Pulmonary artery endothelial cell (primary cell): ENCODE data around the gene CPN1. TPM values are rescaled to one million over a fixed set of nuclear protein-coding genes. Genes with fewer than 3 reads are reported as not detected.
"Not testable (repeated sequence)": the region's sequence is repeated elsewhere in the genome, so short reads cannot be mapped to it uniquely, and the experiment has no call there.

Experiments used
- DNase-seq: peaks from one replicate; pipeline ENCODE4 v3.0.0-alpha.2; 2011; ENCODE audit warnings: low read depth, low spot score
- total RNA-seq: library from RNA; depleted of rRNA; stranded (reverse); fragments of >200 nt; gene quantifications from 2 replicates; pipeline ENCODE4 v1.2.3, GENCODE V29; 2014

The CPN1 gene
- total RNA-seq, 1 donor from 2014 or later, result not detected

GRCh38 chr10:100082276-100082675 lies 607 bp upstream of the CPN1 start:
- not testable (repeated sequence) for DNase-seq

DNA sequence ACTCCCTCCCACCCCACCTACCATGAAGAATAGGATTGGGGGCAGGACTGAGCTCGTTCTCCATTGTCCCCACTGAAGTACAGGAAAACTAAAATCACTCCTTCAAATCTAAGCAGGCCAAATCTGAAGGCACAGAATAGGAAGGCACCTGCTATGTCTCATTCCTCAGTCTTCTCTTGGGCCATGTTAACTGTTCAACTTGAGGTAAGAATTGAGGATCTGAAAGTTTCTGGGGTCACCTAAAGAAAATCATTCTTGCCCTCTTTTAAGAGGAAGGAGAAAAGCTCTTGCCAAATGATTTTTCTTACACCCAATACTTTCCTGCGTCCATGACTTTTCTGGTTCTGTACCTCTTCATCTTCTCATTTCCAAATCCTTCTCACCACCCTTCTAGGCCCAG lies 4.9 kb downstream of the CPN1 start:
- no peak for DNase-seq

DNA sequence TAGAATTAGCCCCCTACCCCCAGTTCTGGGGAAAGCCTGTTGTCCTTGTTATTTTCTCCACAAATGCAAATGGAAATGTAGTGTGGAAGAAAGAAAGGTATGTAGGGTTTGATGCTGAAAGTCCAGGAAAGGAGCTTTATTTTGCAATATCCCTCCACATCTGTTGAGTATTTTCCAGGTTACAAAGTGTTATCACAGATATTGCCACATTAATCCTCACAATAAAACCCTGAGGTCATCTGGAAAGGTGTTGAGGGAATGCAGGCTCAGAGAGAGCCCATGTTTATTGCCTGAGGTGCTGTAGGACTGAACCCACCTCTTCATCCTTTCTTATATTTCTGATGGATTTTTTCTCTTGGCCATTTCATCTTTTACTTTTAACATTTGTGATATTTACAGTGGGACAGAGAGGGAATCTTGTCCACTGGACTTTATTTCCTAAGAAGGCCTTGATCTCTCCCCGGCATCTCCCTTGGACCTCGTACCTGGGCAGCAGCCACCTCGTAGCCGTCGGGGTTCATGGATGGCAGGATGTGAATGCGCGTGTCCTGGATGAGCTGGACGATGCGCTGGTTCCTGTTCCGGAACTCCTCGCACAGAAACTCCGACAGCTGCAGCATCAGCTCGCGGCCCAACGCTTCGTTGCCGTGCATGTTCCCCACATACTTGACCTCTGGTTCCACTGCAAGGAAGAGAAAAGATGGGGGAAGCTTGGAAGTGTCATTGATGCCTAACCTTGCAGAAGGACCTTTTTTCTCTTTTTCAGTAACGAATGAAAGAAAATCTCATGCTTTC lies 6.0 kb downstream of the CPN1 start:
- DNase-seq, result no peak

GRCh38 chr10:100072514-100072913 lies 9.2 kb downstream of the CPN1 start:
- no peak for DNase-seq

GRCh38 chr10:100071529-100071928 lies 10.1 kb downstream of the CPN1 start:
- no peak for DNase-seq

GRCh38 chr10:100067466-100067865 lies 14.2 kb downstream of the CPN1 start:
- DNase-seq, result no peak

DNA sequence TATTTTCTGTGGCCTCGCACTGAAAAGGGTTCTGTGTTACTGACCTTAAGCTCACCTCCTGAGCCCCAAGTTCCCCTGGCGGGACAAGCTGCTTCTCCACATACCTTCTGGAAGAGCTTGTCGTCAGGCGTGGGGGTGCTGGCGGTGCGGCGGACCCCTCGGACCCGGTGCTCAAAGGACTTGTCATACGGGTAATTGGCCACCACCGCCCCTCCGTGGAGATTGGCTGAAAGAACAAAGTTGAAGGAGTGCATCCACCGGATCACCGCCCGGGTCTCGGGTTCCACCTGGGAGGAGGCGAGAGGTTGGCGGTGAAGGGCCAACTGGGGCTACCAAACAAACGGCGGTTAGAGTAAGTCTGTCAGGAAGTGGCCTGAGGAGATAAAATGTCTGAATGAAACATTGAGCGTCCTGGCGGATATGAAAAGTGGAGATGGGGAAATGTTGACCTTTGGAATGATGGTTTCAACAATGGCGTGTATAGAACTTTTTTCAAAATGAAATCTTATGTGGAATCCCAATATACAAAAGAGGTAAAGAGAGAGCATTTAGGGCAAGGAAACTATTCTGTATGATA lies 16.5 kb downstream of the CPN1 start:
- no peak for DNase-seq

DNA sequence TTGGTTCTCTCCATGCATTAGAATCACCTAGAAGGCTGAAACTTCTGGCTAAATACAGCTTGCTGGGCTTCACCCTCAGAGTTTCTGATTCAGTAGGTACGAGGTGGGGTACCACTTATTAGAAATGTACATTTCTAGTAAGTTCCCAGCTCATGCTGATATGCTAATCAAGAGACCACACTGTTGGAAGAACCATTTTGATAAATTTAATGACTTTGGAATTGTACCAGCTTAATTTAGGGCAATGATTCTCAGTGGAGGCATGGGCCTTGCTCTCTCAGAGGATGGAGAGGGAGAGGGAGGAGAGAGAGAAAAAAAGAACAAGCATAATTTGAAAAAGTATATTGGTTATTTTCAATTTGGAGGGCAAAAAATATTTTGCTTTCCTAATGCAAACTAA lies 20.3 kb downstream of the CPN1 start:
- DNase-seq, result no peak

DNA sequence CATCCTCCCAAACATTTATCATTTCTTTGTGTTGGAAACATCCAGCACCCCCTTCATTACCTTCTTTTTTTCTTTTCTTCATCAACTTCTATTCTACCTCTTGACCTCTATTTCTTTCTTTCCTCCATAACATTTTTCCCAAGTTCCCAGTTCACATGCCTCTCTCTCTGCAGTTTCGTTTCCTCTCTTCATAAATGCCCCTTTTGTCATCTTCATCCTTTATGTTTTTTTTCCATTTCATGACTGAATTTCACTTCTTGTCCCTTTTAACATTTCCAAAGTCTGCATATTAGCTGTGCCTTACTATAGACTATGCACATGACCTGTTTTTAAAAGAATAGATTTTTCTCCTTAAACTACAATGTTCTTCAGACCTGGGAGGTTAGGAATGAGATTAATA lies 23.7 kb downstream of the CPN1 start:
- DNase-seq, result no peak

- DNase-seq, result no peak
These were observed 27.8 kb downstream of the CPN1 start for GRCh38 chr10:100053686-100054460.

DNA sequence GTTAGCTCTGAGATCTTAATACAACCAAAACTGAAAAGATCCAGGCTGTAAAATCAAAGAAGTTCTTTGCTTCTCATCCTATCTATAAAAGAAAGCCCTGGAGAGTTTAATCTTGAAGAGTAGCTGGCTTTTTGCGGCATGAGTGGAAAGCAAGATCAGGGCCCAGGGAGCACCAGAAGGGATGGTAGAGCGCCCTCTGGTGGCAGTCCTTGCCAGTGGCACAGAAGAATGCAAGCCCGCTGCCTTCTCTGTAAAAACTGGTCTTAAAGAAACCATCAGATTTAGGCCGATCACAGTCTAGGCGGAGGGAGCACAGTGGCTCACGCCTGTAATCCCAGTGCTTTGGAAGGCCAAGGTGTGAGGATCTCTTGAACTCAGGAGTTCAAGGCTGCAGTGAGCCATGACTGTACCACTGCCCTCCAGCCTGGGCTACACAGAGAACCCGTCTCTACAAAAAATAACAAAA lies 35.6 kb downstream of the CPN1 start:
- DNase-seq, result peak; percentile 63

GRCh38 chr10:100045592-100045991 lies 36.1 kb downstream of the CPN1 start:
- no peak for DNase-seq

DNA sequence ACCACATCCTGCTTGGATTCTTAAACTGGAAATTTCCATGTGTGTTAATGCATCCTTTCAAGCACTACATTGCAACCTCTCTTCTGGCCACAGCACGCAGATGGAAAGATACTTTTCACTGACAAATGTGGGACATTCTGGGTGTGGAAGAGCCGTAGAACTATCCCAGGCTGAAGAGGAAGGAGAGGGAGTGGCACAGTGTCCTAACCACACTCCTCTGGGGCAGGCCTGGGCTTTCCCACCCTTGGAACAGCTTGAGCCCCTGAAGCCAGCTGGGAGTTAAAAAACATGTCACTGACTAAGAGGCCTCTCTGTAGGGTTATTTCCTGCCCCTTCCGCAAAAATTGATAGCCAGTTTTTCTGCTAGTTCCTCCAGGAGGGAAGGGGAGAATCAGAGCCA lies 37.9 kb downstream of the CPN1 start:
- DNase-seq, result no peak

GRCh38 chr10:100043344-100043743 lies 38.3 kb downstream of the CPN1 start:
- no peak for DNase-seq

DNA sequence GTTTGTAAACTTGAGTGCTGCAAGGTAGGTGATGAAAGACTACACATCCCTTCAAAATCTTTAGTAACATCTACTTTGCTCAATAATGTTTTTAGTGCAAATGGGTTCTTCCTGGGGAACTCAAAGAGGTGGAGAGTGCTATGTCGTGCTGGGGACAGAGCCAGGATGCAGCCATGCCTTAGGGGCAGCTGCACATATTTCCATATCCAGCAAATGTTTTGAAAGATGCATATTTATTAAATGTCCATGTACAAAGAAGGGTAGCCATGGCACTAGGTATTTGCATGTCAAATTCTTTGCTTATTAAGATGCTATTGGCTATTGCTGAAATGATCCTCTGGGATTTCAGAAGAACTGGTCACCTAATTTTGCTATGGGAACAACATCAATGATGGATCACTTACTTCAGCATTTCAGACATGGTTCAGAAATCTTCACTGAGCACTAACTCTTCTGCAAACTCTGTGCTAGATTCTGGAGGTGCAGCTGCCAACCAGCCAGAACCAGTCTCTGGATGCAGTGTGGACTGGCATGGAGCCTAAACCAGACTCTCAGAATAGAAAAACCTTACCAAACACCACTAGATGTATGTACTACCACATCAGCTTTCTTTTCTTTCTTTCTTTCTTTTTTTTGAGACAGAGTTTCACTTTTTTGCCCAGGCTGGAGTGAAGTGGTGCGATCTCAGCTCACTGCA lies 40.2 kb downstream of the CPN1 start:
- no peak for DNase-seq

DNA sequence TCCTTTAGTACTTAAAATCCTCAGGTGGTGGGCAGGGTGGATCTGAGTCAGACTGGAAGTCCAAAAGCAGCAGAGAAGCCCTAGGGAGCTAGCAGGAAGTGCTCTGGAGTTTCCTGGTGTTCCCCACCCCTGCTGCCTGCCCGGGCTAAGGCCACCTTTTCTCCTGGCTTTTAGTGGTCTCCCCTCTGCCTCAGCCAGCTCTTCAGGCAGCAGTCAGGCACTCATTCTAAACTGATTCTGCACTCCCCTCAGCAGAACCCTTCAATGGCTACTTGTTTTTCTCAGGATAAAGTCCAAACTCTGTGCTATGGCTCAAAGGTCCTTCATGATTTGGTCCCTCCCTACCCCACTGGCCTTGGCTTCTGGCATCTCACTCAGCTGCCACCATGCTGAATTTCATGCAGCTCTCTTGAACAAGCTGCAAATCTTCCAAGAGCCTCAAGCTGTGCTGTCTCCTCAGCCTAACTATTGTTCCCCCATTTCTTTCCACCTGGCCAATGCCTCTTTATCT lies 43.1 kb downstream of the CPN1 start:
- DNase-seq, result no peak

DNA sequence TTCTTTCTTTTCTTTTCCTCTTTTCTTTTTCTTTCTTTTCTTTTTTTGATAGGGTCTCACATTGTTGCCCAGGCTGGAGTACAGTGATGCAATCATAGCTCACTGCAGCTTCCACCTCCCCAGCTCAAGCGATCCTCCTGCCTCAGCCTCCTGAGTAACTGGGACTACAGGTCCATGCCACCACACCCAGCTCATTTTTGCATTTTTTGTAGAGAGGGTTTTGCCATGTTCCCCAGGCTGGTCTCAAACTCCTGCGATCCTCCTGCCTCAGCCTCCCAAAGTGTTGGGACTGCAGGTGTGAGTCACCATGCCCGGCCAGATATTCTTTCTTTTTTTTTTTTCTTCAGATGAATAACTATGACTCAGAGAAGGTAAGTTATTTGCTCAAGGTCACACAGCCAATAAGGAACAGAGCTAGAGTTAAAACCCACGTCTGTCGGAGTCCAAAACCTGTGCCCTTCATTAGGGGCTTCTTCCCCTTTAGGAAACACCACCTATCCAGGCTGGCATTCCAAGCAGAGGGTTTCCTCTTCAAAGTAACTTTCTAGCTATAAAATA lies 43.8 kb downstream of the CPN1 start:
- no peak for DNase-seq

GRCh38 chr10:100036850-100037249 lies 44.8 kb downstream of the CPN1 start:
- DNase-seq, result no peak

GRCh38 chr10:100033766-100034418 lies 47.8 kb downstream of the CPN1 start:
- no peak for DNase-seq

DNA sequence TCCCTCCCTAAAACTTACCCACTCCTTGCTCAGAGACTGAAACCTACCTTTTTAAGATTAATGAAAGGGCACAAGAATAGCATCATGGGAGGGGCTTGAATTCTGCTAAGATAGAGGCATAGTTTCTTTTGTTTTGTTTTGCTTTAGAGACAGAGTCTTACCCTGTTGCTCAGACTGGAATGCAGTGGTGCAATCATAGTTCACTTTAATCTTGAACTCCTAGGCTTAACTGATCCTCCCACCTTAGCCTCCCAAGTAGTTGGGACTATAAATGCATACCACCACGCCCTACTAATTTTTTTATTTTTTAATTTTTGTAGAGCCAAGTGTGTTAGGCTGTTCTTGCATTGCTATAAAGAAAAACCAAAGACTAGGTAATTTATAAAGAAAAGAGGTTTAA lies 54.3 kb downstream of the CPN1 start:
- no peak for DNase-seq

- DNase-seq, result no peak
These were observed 56.1 kb downstream of the CPN1 start for GRCh38 chr10:100025576-100025975.
